ENCODE measurements around the gene CHST12.

CHST12 gene

DNA sequence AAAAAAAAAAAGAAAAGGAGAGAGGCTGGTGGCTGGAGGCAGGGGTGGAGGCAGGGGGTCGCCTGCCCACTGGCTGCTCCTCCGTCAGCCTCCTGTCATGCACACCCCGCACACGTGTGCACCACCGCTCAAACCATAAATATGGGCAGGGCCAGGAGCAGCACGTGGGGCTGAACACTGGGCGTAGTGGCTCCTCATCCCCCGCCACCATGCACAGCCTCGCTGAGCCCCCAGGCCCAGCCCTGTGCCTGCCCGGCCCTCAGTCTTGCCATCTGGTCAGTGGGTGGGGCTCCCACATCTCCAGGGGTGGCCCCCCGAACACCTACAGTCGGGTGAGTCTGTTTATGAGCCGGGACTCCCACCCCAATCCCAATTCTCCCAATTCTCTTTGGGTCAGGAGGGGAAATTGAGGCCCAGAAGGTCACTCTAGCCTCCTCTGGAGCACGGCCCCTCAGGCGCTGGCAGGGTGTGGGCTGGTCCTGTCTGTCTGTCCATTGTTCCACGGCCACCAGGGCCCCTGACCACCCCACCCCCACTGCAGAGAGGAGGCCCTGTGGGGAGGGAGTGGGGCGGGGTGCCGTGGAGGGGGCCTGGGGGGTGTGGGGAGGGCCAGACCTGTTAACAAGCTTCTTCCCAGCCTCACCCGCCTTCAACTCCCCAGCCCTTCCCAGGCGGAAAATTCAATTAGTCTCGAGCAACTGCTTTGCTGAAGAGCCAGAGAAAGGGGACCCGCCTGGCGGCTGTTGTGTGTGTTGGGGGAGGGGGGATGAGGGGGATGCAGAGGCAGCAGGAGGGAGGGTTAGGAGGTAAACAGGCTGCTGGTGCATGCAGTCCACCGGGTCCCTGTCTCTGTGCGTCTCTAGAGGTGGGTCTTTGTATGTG lies 92.2 kb downstream of the CHST12 start:
- in situ Hi-C loops (cut with MboI; ENCODE audit: low sequenced_read_pairs) = no loop called here

DNA sequence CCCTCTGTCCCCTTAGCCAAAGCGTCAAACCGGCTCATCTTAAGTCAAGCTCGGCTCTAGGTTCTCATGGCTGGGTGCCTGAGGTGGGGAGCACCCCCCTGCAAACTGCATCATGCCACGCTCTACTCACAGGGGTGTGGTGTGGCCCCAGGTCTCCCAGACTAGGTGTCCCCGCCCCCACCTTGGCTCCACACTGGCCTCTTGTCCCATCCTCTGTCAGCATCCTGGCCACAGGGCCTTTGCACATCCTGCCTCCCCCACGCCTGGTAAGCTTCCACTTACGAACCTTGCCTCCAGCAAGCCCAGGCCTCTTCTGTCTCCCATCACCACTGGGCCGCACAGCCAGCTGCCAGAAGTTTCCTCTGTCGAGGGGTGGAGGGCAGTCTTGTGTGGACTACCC lies 93.0 kb downstream of the CHST12 start:
- in situ Hi-C loops (cut with MboI; ENCODE audit: low sequenced_read_pairs) = no loop called here

DNA sequence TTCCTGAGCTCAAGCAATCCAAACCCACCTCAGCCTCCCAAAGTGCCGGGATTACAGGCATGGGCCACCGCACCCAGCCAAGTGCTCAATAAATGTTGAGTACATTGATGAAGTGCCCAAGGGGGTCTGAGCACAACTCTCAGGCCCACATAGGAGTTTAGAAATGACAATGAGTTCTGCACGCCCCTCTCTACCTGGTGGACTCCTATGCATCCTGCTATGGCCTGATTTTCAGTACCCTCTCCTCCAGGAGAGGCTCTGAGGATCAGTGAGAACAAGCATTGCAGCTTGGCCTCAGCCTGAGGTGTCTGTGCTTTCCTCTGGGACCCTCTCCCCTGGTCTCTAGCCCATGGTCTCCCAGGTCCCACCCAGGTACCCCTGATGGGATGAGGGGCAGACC lies 93.7 kb downstream of the CHST12 start:
- in situ Hi-C loops (cut with MboI; ENCODE audit: low sequenced_read_pairs) = no loop called here

DNA sequence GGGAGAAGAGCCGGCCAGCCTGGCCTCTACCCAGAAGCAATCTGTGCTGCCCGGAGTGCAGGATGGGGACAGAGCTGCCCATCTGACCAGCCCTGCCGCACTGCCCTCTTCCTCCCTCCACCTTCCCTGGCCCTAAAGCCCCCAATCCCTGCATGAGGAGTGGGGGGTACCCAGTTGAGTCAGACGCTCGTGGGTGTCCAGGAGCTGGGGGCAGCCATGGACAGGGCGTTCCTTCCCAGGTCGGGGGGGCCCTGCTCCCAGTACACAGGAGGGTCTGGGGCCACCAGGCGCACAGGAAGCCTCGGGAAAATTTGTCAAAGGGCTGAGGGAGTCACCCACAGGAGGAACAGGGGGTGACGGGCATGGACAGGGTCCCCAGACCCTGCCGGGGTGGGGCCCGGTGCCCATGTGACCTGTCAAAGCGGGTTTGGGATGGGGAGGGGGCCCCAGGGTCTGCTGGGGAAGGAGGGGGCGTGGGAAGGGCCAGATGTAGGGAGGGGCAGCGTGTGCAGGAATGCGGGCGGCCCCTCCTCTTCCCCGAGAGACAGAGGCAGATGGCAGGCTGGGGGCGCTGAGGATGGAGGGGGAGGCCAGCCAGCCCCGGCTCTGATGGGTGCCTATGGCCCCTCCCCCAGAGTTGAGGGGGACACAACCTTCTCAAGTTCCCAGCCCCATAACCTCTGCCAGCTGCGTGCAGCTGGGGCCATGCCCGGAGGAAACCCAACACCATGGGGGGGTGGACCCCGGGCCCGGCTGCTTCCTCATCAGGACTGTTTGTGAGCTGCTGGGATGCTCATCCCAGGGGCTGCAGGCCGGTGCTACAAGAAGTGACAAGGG lies 94.3 kb downstream of the CHST12 start:
- in situ Hi-C loops (cut with MboI; ENCODE audit: low sequenced_read_pairs) = no loop called here

All from HL-60/S4 treated with retinoic acid at 250 ng/mL for 4 days and 3 days (cell line).